ENCODE data around the gene FNDC7.

Gene FNDC7

DNA sequence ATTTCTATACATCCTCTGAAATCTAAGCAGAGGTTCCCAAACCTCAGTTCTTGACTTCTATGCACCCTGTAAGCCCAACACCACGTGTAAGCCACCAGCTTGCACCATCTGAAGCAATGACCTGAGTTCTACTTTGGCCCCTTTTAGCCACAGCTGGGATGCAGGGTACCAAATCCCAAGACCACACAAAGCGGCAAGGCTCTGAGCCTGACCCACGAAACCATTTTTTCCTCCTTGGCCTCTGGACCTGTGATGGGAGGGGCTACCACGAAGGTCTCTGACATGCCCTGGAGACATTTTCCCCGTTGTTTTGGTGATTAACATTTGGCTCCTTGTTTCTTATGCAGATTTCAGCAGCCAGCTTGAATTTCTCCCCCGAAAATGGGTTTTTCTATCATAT is 72.6 kb downstream of the FNDC7 start:
- Histone ChIP-seq H3K36me3 (ENCODE audit: insufficient read depth, low read length) (peaks cover 25% of the 10 kb centered on the region; the same call in 1 of the 2 replicates), H3K9me3 (ENCODE audit: control insufficient read depth, insufficient read depth, low read length) (peaks cover 18% of the 10 kb centered on the region)

GRCh38 chr1:108785880-108786279 is 73.2 kb downstream of the FNDC7 start:
- Histone ChIP-seq H3K36me3 (ENCODE audit: insufficient read depth, low read length) (peaks cover 24% of the 10 kb centered on the region; the same call in 1 of the 2 replicates), H3K4me1 (ENCODE audit: insufficient read depth, low read length) (no peaks in the 10 kb centered on the region), H3K9me3 (ENCODE audit: control insufficient read depth, insufficient read depth, low read length) (peaks cover 18% of the 10 kb centered on the region), H3K9ac (ENCODE audit: low read depth, low read length) (no peak overlapping the region)

More for the DNA sequence above, 72.6 kb downstream of the FNDC7 start:
- no peak overlapping the region for H3K9ac ChIP-seq (ENCODE audit: low read depth, low read length)
- H3K4me1 ChIP-seq (ENCODE audit: insufficient read depth, low read length): no peaks in the 10 kb centered on the region

- no peaks in the 10 kb centered on the region for H3K4me1 ChIP-seq (ENCODE audit: insufficient read depth, low read length)
- no peak overlapping the region for H3K9ac ChIP-seq (ENCODE audit: low read depth, low read length)
- H3K36me3 ChIP-seq (ENCODE audit: insufficient read depth, low read length): peaks cover 11% of the 10 kb centered on the region; the same call in 1 of the 2 replicates
- peaks cover 7% of the 10 kb centered on the region for H3K9me3 ChIP-seq (ENCODE audit: control insufficient read depth, insufficient read depth, low read length)
Measured at GRCh38 chr1:108791790-108792189, 79.1 kb downstream of the FNDC7 start.
